ENCODE measurements around the gene AMTN.

DNA sequence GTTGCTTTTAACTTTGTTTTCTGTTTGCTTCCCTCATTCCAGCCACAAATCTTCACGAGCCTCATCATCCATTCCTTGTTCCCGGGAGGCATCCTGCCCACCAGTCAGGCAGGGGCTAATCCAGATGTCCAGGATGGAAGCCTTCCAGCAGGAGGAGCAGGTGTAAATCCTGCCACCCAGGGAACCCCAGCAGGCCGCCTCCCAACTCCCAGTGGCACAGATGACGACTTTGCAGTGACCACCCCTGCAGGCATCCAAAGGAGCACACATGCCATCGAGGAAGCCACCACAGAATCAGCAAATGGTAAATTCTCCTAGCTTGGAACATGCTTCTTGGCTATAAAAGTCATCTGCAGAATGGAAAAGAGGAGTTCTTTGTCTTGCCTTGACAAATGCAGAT, 12.6 kb downstream of the AMTN start:
- TF ChIP-seq, protein P1, sequence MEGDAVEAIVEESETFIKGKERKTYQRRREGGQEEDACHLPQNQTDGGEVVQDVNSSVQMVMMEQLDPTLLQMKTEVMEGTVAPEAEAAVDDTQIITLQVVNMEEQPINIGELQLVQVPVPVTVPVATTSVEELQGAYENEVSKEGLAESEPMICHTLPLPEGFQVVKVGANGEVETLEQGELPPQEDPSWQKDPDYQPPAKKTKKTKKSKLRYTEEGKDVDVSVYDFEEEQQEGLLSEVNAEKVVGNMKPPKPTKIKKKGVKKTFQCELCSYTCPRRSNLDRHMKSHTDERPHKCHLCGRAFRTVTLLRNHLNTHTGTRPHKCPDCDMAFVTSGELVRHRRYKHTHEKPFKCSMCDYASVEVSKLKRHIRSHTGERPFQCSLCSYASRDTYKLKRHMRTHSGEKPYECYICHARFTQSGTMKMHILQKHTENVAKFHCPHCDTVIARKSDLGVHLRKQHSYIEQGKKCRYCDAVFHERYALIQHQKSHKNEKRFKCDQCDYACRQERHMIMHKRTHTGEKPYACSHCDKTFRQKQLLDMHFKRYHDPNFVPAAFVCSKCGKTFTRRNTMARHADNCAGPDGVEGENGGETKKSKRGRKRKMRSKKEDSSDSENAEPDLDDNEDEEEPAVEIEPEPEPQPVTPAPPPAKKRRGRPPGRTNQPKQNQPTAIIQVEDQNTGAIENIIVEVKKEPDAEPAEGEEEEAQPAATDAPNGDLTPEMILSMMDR (IDR thresholded peaks at IDR 0.05) = no peak
- TF ChIP-seq EP300 (IDR thresholded peaks at IDR 0.05) = no peak
